ENCODE measurements around the gene CACNA1B. TPM values are rescaled to one million over a fixed set of nuclear protein-coding genes. Genes with fewer than 3 reads are reported as not detected.

Gene CACNA1B
- total RNA-seq, 5 donors from 2014 or later (not counting 1 experiment from before 2014, with no cell fraction given): 0.03 to 0.09 (median 0.03) TPM; not detected in 2

DNA sequence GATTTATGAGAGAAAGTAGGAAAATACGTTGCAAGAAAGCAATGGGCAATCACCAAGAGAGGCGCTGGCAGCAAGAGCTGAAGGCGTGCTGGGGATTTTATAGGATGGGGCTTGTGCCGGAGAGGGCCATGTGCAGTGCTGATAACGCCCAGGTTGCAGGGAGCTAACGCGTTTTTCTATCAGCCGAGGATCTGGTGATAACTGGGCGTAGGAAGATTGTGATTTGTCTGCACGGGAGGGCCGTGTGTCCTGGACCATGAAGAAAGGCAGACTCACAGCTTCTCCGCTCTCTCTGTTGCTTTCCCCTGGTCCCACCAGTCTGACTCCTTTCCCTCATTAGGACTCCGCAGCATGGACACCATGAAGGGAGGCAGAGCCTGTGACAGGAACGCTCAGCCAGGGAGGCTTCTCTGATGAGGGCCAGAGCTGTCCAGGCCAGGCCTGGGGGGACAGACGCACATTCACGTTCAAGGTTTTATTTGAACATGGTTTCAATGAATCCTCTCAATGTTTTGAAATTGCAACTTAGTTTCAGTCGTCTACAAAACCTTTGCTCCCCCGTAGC lies 11.9 kb upstream of the CACNA1B start:
- Histone ChIP-seq H3K9me3 (no peaks in the 10 kb centered on the region), H3K36me3 (ENCODE audit: control insufficient read depth in 2 of 2, extremely low read depth in 1 of 2, insufficient read depth in 1 of 2, low read length in 1 of 2) (no peaks in the 10 kb centered on the region), H3K27me3 (replicated peaks in 1 of 2; ENCODE audit: control insufficient read depth in 2 of 2, extremely low read depth in 1 of 2, insufficient read depth in 2 of 2, low read length in 1 of 2) (peaks cover 0 to 39% of the 10 kb centered on the region in 2 experiments), H3K4me1 (ENCODE audit: control insufficient read depth in 1 of 2, extremely low read depth in 1 of 2, insufficient read depth in 2 of 2, low read length in 2 of 2) (no peaks in the 10 kb centered on the region), H3K27ac (ENCODE audit: low read length) (no peak overlapping the region), H3K4me3 (ENCODE audit: control insufficient read depth in 1 of 2, extremely low read depth in 1 of 2, low read length in 1 of 2) (no peak overlapping the region)
- ChIA-PET POLR2A (no interaction called here), CTCF (no interaction called here)
- no peak overlapping the region for H3K27ac Mint-ChIP-seq
- DNase-seq: no peak
- H3K36me3 Mint-ChIP-seq: peaks cover 3% of the 10 kb centered on the region
- peaks cover 7 to 17% (median 13%) of the 10 kb centered on the region in 3 donors for H3K9me3 Mint-ChIP-seq
- H3K4me3 Mint-ChIP-seq: no peak overlapping the region
- no peaks in the 10 kb centered on the region for H3K4me1 Mint-ChIP-seq
- 78% methylated on average over 12 of the region's 18 CpGs for WGBS (ENCODE audit: insufficient coverage)
- ATAC-seq (replicated peaks in 1 of 4): no peak
- peaks cover 26 to 39% of the 10 kb centered on the region in 2 donors for H3K27me3 Mint-ChIP-seq

- ChIA-PET POLR2A (no interaction called here), CTCF (no interaction called here)
- no peaks in the 10 kb centered on the region for H3K4me1 Mint-ChIP-seq
Measured at GRCh38 chr9:137866226-137867141, 11.1 kb upstream of the CACNA1B start.

DNA sequence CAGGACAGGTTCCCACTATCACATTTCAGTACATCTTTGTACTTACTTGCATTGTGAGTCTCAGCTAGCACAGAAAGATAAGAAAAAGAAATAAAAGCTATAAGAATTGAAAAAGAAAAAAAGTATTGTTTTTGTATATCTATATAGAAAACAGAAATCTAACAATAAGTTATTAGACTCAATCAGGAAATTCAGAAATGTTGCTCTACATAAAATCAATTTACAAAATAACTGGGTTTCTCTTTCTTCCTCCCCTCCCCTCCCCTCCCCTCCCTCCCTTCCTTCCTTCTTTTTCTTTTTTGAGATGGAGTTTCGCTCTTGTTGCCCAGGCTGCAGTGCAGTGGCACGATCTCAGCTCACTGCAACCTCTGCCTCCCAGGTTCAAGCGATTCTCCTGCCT lies 7.2 kb upstream of the CACNA1B start:
- 20% methylated on average over 1 of the region's 3 CpGs for WGBS (ENCODE audit: insufficient coverage)
- Histone ChIP-seq H3K4me3 (ENCODE audit: control insufficient read depth in 1 of 2, extremely low read depth in 1 of 2, low read length in 1 of 2) (no peak overlapping the region), H3K36me3 (ENCODE audit: control insufficient read depth in 2 of 2, extremely low read depth in 1 of 2, insufficient read depth in 1 of 2, low read length in 1 of 2) (no peaks in the 10 kb centered on the region), H3K4me1 (ENCODE audit: control insufficient read depth in 1 of 2, extremely low read depth in 1 of 2, insufficient read depth in 2 of 2, low read length in 2 of 2) (no peaks in the 10 kb centered on the region), H3K27me3 (replicated peaks in 1 of 2; ENCODE audit: control insufficient read depth in 2 of 2, extremely low read depth in 1 of 2, insufficient read depth in 2 of 2, low read length in 1 of 2) (peaks cover 0 to 43% of the 10 kb centered on the region in 2 experiments), H3K9me3 (no peaks in the 10 kb centered on the region), H3K27ac (ENCODE audit: low read length) (no peak overlapping the region)
- Mint-ChIP-seq H3K27ac (no peak overlapping the region), H3K36me3 (peaks cover 3% of the 10 kb centered on the region), H3K4me3 (no peak overlapping the region), H3K27me3 (peaks cover 39 to 49% of the 10 kb centered on the region in 2 donors), H3K9me3 (peaks cover 0 to 4% (median 3%) of the 10 kb centered on the region in 3 donors), H3K4me1 (no peaks in the 10 kb centered on the region)
- ChIA-PET POLR2A (no interaction called here), CTCF (no interaction called here)
- ATAC-seq (replicated peaks in 1 of 4) (no peak), DNase-seq (no peak)

More at GRCh38 chr9:137866226-137867141, 11.1 kb upstream of the CACNA1B start:
- Histone ChIP-seq H3K4me1 (ENCODE audit: control insufficient read depth in 1 of 2, extremely low read depth in 1 of 2, insufficient read depth in 2 of 2, low read length in 2 of 2) (no peaks in the 10 kb centered on the region), H3K9me3 (no peaks in the 10 kb centered on the region), H3K4me3 (ENCODE audit: control insufficient read depth in 1 of 2, extremely low read depth in 1 of 2, low read length in 1 of 2) (no peak overlapping the region), H3K27ac (ENCODE audit: low read length) (no peak overlapping the region), H3K27me3 (replicated peaks in 1 of 2; ENCODE audit: control insufficient read depth in 2 of 2, extremely low read depth in 1 of 2, insufficient read depth in 2 of 2, low read length in 1 of 2) (peaks cover 0 to 43% of the 10 kb centered on the region in 2 experiments), H3K36me3 (ENCODE audit: control insufficient read depth in 2 of 2, extremely low read depth in 1 of 2, insufficient read depth in 1 of 2, low read length in 1 of 2) (no peaks in the 10 kb centered on the region)
- ATAC-seq (replicated peaks in 1 of 4) (no peak), DNase-seq (no peak)
- Mint-ChIP-seq H3K27ac (no peak overlapping the region), H3K36me3 (peaks cover 3% of the 10 kb centered on the region), H3K27me3 (peaks cover 26 to 41% of the 10 kb centered on the region in 2 donors), H3K4me3 (no peak overlapping the region), H3K9me3 (peaks cover 7 to 11% (median 9%) of the 10 kb centered on the region in 3 donors)
- WGBS (ENCODE audit: insufficient coverage): 48% methylated on average over 17 of the region's 21 CpGs

GRCh38 chr9:137872296-137872695 lies 5.3 kb upstream of the CACNA1B start:
- no peak for DNase-seq

GRCh38 chr9:137873408-137873807 lies 4.2 kb upstream of the CACNA1B start:
- peaks cover 0 to 37% of the 10 kb centered on the region in 2 experiments for H3K27me3 ChIP-seq (replicated peaks in 1 of 2; ENCODE audit: control insufficient read depth in 2 of 2, extremely low read depth in 1 of 2, insufficient read depth in 2 of 2, low read length in 1 of 2)
- ATAC-seq (replicated peaks in 1 of 4) (no peak), DNase-seq (no peak)
- Mint-ChIP-seq H3K27ac (no peak overlapping the region), H3K27me3 (peaks cover 34 to 45% of the 10 kb centered on the region in 2 donors), H3K4me1 (peaks cover 0 to 3% (median 2%) of the 10 kb centered on the region in 3 donors), H3K36me3 (peaks cover 3% of the 10 kb centered on the region), H3K9me3 (peaks cover 0 to 4% (median 3%) of the 10 kb centered on the region in 3 donors), H3K4me3 (no peak overlapping the region)
- POLR2A ChIA-PET: no interaction called here
- WGBS (ENCODE audit: insufficient coverage): 86% methylated on average over 1 of the region's 8 CpGs
- H3K9me3 ChIP-seq: no peaks in the 10 kb centered on the region
- H3K36me3 ChIP-seq (ENCODE audit: control insufficient read depth in 2 of 2, extremely low read depth in 1 of 2, insufficient read depth in 1 of 2, low read length in 1 of 2): no peaks in the 10 kb centered on the region
- H3K27ac ChIP-seq (ENCODE audit: low read length): no peak overlapping the region
- CTCF ChIA-PET: no interaction called here
- H3K4me1 ChIP-seq (ENCODE audit: control insufficient read depth in 1 of 2, extremely low read depth in 1 of 2, insufficient read depth in 2 of 2, low read length in 2 of 2): no peaks in the 10 kb centered on the region
- no peak overlapping the region for H3K4me3 ChIP-seq (ENCODE audit: control insufficient read depth in 1 of 2, extremely low read depth in 1 of 2, low read length in 1 of 2)

More at GRCh38 chr9:137872296-137872695, 5.3 kb upstream of the CACNA1B start:
- Mint-ChIP-seq H3K27me3 (peaks cover 44 to 56% of the 10 kb centered on the region in 2 donors), H3K4me3 (no peak overlapping the region), H3K4me1 (peaks cover 0 to 3% (median 2%) of the 10 kb centered on the region in 3 donors), H3K27ac (no peak overlapping the region), H3K9me3 (peaks cover 0 to 4% (median 3%) of the 10 kb centered on the region in 3 donors), H3K36me3 (peaks cover 3% of the 10 kb centered on the region)
- Histone ChIP-seq H3K4me3 (ENCODE audit: control insufficient read depth in 1 of 2, extremely low read depth in 1 of 2, low read length in 1 of 2) (no peak overlapping the region), H3K27me3 (replicated peaks in 1 of 2; ENCODE audit: control insufficient read depth in 2 of 2, extremely low read depth in 1 of 2, insufficient read depth in 2 of 2, low read length in 1 of 2) (peaks cover 0 to 45% of the 10 kb centered on the region in 2 experiments), H3K4me1 (ENCODE audit: control insufficient read depth in 1 of 2, extremely low read depth in 1 of 2, insufficient read depth in 2 of 2, low read length in 2 of 2) (no peaks in the 10 kb centered on the region), H3K27ac (ENCODE audit: low read length) (no peak overlapping the region), H3K36me3 (ENCODE audit: control insufficient read depth in 2 of 2, extremely low read depth in 1 of 2, insufficient read depth in 1 of 2, low read length in 1 of 2) (no peaks in the 10 kb centered on the region), H3K9me3 (no peaks in the 10 kb centered on the region)
- ChIA-PET POLR2A (no interaction called here), CTCF (no interaction called here)
- WGBS (ENCODE audit: insufficient coverage): 81% methylated on average over 9 of the region's 10 CpGs
- no peak for ATAC-seq (replicated peaks in 1 of 4)

DNA sequence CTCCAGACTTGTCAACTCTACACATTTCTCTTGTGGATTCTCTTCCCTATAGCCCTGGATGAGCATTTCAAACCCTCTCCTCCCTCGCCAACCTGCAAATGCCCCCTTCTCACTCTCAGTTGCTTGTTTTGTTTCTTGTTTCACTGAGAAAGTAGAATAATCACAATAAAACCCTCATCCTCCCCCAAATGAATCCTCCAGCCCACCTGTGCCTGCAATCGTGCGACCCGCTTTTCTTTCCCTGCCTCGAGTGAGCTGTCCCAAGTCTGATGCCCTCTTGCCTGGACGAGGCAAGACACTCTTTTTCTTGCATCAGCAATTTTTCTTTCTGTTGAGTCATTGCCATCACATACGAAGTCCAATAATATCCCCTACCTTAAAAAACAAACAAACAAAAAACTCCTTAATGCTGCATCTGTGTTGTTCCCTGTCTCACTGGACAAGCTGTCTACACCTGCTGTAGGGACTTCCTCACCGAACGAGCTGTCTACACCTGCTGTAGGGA lies 3.7 kb upstream of the CACNA1B start:
- no peak for ATAC-seq (replicated peaks in 1 of 4)

More for the DNA sequence above, 3.7 kb upstream of the CACNA1B start:
- DNase-seq: no peak
- Mint-ChIP-seq H3K27ac (no peak overlapping the region), H3K4me1 (peaks cover 0 to 3% (median 2%) of the 10 kb centered on the region in 3 donors), H3K9me3 (peaks cover 0 to 4% (median 0%) of the 10 kb centered on the region in 3 donors), H3K36me3 (no peaks in the 10 kb centered on the region), H3K4me3 (no peak overlapping the region), H3K27me3 (peaks cover 31 to 42% of the 10 kb centered on the region in 2 donors)
- 71% methylated on average over 7 of the region's 9 CpGs for WGBS (ENCODE audit: insufficient coverage)
- no peaks in the 10 kb centered on the region for H3K9me3 ChIP-seq
- peaks cover 0 to 39% of the 10 kb centered on the region in 2 experiments for H3K27me3 ChIP-seq (replicated peaks in 1 of 2; ENCODE audit: control insufficient read depth in 2 of 2, extremely low read depth in 1 of 2, insufficient read depth in 2 of 2, low read length in 1 of 2)
- H3K4me3 ChIP-seq (ENCODE audit: control insufficient read depth in 1 of 2, extremely low read depth in 1 of 2, low read length in 1 of 2): no peak overlapping the region
- H3K27ac ChIP-seq (ENCODE audit: low read length): no peak overlapping the region
- no peaks in the 10 kb centered on the region for H3K36me3 ChIP-seq (ENCODE audit: control insufficient read depth in 2 of 2, extremely low read depth in 1 of 2, insufficient read depth in 1 of 2, low read length in 1 of 2)
- no peaks in the 10 kb centered on the region for H3K4me1 ChIP-seq (ENCODE audit: control insufficient read depth in 1 of 2, extremely low read depth in 1 of 2, insufficient read depth in 2 of 2, low read length in 2 of 2)
- ChIA-PET POLR2A (no interaction called here), CTCF (no interaction called here)

Measured in T-cell (primary cell).